GM19240 (cell line): ENCODE measurements around the gene GABRR1.
"Not testable (repeated sequence)": the region's sequence is repeated elsewhere in the genome, so short reads cannot be mapped to it uniquely, and the experiment has no call there.

Source experiments
- DNase-seq: peaks from one replicate; pipeline ENCODE4 v3.0.0; 2011; ENCODE audit warnings: low spot score; ENCODE audit not compliant: insufficient read length

Gene GABRR1

GRCh38 chr6:89217299-89217910, at the start of gene GABRR1:
Gene GABRR1 (minus strand): TSS chr6:89217358. CDS start chr6:89217322, 36 bp downstream.
- no peak for DNase-seq

GRCh38 chr6:89264296-89264695, 47.1 kb upstream of the GABRR1 start:
- DNase-seq = no peak

- no peak for DNase-seq
These were observed 43.7 kb upstream of the GABRR1 start for GRCh38 chr6:89260832-89261231.

GRCh38 chr6:89260310-89260709, 43.2 kb upstream of the GABRR1 start:
- DNase-seq = no peak

GRCh38 chr6:89258912-89259311, 41.8 kb upstream of the GABRR1 start:
- no peak for DNase-seq

- no peak for DNase-seq
These were observed 40.6 kb upstream of the GABRR1 start for GRCh38 chr6:89257781-89258180.

- DNase-seq = no peak
These were observed 40.2 kb upstream of the GABRR1 start for GRCh38 chr6:89257346-89257745.

- DNase-seq = no peak
These were observed 38.3 kb upstream of the GABRR1 start for GRCh38 chr6:89255417-89255816.

GRCh38 chr6:89254569-89254968, 37.4 kb upstream of the GABRR1 start:
- no peak for DNase-seq

GRCh38 chr6:89252907-89253306, 35.7 kb upstream of the GABRR1 start:
- no peak for DNase-seq

GRCh38 chr6:89251976-89252375, 34.8 kb upstream of the GABRR1 start:
- no peak for DNase-seq

GRCh38 chr6:89251170-89251569, 34.0 kb upstream of the GABRR1 start:
- no peak for DNase-seq

GRCh38 chr6:89250239-89250638, 33.1 kb upstream of the GABRR1 start:
- no peak for DNase-seq

GRCh38 chr6:89244241-89244985, 27.3 kb upstream of the GABRR1 start:
- DNase-seq = no peak

- DNase-seq = no peak
These were observed 26.1 kb upstream of the GABRR1 start for GRCh38 chr6:89243331-89243629.

GRCh38 chr6:89242574-89243330, 25.6 kb upstream of the GABRR1 start:
- no peak for DNase-seq

- DNase-seq = peak; percentile 28
These were observed 22.2 kb upstream of the GABRR1 start for GRCh38 chr6:89239338-89239737.

GRCh38 chr6:89237158-89237557, 20.0 kb upstream of the GABRR1 start:
- no peak for DNase-seq

- DNase-seq = not testable (repeated sequence)
These were observed 16.4 kb upstream of the GABRR1 start for GRCh38 chr6:89233605-89234004.

GRCh38 chr6:89222712-89223039, 5.5 kb upstream of the GABRR1 start:
- DNase-seq = no peak

- DNase-seq = no peak
These were observed 5.0 kb upstream of the GABRR1 start for GRCh38 chr6:89221971-89222711.

GRCh38 chr6:89221129-89221528, 4.0 kb upstream of the GABRR1 start:
- DNase-seq = no peak
